Ectodermal cell (in vitro differentiated cells): ENCODE measurements around the gene GORASP1.

ENCODE experiments used
- H3K27ac ChIP-seq: 2 replicates; pipeline ENCODE4 v1.7.0; 2013; ENCODE audit warnings: mild to moderate bottlenecking, low read depth, low read length; ENCODE audit not compliant: insufficient read depth, poor library complexity, severe bottlenecking
- H3K27me3 ChIP-seq: 2 replicates; pipeline ENCODE4 v1.7.0; 2013; ENCODE audit warnings: mild to moderate bottlenecking, low read length; ENCODE audit not compliant: insufficient read depth, control insufficient read depth, poor library complexity, severe bottlenecking
- H3K36me3 ChIP-seq: one replicate; pipeline ENCODE4 v1.7.0; 2013; ENCODE audit warnings: low read length; ENCODE audit not compliant: control insufficient read depth, insufficient read depth
- H3K4me1 ChIP-seq: one replicate; pipeline ENCODE4 v1.7.0; 2013; ENCODE audit warnings: low read length; ENCODE audit not compliant: control insufficient read depth, insufficient read depth
- H3K4me3 ChIP-seq: 2 replicates; pipeline ENCODE4 v1.7.0; 2013; ENCODE audit warnings: low read depth, low read length, control low read depth; ENCODE audit not compliant: insufficient read depth
- H3K9me3 ChIP-seq: 2 replicates; pipeline ENCODE4 v1.7.0; 2013; ENCODE audit warnings: mild to moderate bottlenecking, low read length, moderate library complexity; ENCODE audit not compliant: control insufficient read depth
- WGBS, 2 experiments: methylation state at CpG; one replicate each; pipeline ENCODE4 v1.1.7; 2013; ENCODE audit warnings: missing lambda C conversion rate in 2 of 2; 5-methylcytosine and 5-hydroxymethylcytosine counted together

GORASP1 gene

GRCh38 chr3:39124876-39125840, 17.7 kb upstream of the GORASP1 start:
- no peaks in the 10 kb centered on the region for H3K9me3 ChIP-seq
- no peaks in the 10 kb centered on the region for H3K36me3 ChIP-seq
- H3K27me3 ChIP-seq, result no peaks in the 10 kb centered on the region
- 79 to 82% methylated on average over 5 of the region's 5 CpGs for WGBS, 2 experiments
- H3K4me3 ChIP-seq, result no peak overlapping the region
- no peak overlapping the region for H3K27ac ChIP-seq
- H3K4me1 ChIP-seq, result no peaks in the 10 kb centered on the region

GRCh38 chr3:39122813-39123212, 15.4 kb upstream of the GORASP1 start:
- H3K27me3 ChIP-seq, result no peaks in the 10 kb centered on the region
- WGBS, 2 experiments, result 90 to 92% methylated on average over 1 of the region's 1 CpG
- H3K9me3 ChIP-seq, result no peaks in the 10 kb centered on the region
- H3K27ac ChIP-seq, result no peak overlapping the region
- H3K4me3 ChIP-seq, result no peak overlapping the region
- H3K36me3 ChIP-seq, result no peaks in the 10 kb centered on the region
- no peaks in the 10 kb centered on the region for H3K4me1 ChIP-seq

GRCh38 chr3:39121621-39122020, 14.2 kb upstream of the GORASP1 start:
- Histone ChIP-seq H3K27me3 (no peaks in the 10 kb centered on the region), H3K4me3 (no peak overlapping the region), H3K9me3 (no peaks in the 10 kb centered on the region), H3K36me3 (no peaks in the 10 kb centered on the region), H3K27ac (no peak overlapping the region), H3K4me1 (no peaks in the 10 kb centered on the region)
- WGBS, 2 experiments, result 89 to 100% methylated on average over 1 to 2 of the region's 2 CpGs

- Histone ChIP-seq H3K27ac (no peak overlapping the region), H3K4me1 (no peaks in the 10 kb centered on the region), H3K9me3 (no peaks in the 10 kb centered on the region), H3K27me3 (no peaks in the 10 kb centered on the region), H3K36me3 (no peaks in the 10 kb centered on the region), H3K4me3 (no peak overlapping the region)
- 75 to 82% methylated on average over 5 of the region's 5 CpGs for WGBS, 2 experiments
These were observed 11.7 kb upstream of the GORASP1 start for GRCh38 chr3:39118931-39119660.

DNA sequence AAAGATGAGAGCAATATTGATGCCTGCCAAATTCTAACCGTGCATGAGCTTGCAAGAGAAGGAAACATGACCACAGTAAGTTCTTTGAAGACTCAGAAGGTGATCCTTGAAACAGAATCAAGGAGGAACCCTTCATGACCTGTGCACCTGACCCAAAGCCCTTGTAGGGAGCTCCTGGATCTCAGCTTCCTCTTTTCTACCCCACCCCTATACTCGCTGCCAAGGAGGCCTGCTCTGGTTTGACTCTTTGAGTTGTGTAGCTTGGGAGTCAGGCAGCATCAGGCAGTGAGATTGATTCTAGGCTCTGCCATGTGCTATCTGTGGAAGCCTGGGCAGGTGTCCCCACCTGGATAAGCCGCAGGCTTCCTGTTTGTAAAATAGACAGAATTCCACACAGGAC, 10.7 kb upstream of the GORASP1 start:
- WGBS, 2 experiments, result 88 to 90% methylated on average over 3 of the region's 3 CpGs

DNA sequence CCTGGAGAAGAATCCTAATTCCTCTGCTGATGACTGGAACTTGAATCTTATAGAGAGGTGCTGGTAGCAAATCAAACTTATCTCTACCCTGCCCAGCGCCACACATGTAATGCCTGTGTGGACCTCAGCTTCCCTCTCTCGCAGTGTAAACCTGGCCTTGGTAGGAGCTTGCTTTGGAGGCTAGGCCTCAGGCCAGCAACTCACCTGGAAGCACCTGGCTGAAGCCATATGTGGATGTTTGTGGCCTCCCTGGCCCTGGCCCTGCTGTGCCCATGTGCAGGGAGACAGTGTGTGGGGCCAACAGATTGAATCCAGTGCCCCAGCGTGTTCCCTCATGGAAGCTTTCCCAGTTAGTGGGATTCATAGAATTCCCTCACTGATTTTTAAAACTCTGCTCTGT, 8.4 kb upstream of the GORASP1 start:
- Histone ChIP-seq H3K4me3 (no peak overlapping the region), H3K9me3 (no peaks in the 10 kb centered on the region), H3K4me1 (no peaks in the 10 kb centered on the region), H3K27ac (no peak overlapping the region), H3K36me3 (no peaks in the 10 kb centered on the region), H3K27me3 (no peaks in the 10 kb centered on the region)
- 92 to 94% methylated on average over 3 of the region's 3 CpGs for WGBS, 2 experiments

More for the DNA sequence above, 10.7 kb upstream of the GORASP1 start:
- Histone ChIP-seq H3K4me3 (no peak overlapping the region), H3K9me3 (no peaks in the 10 kb centered on the region), H3K4me1 (no peaks in the 10 kb centered on the region), H3K36me3 (no peaks in the 10 kb centered on the region), H3K27me3 (no peaks in the 10 kb centered on the region), H3K27ac (no peak overlapping the region)

GRCh38 chr3:39114456-39114855, 7.0 kb upstream of the GORASP1 start:
- Histone ChIP-seq H3K27ac (no peak overlapping the region), H3K4me3 (no peak overlapping the region), H3K27me3 (no peaks in the 10 kb centered on the region), H3K9me3 (no peaks in the 10 kb centered on the region), H3K4me1 (no peaks in the 10 kb centered on the region), H3K36me3 (no peaks in the 10 kb centered on the region)
- WGBS, 2 experiments, result 82 to 84% methylated on average over 5 of the region's 5 CpGs

DNA sequence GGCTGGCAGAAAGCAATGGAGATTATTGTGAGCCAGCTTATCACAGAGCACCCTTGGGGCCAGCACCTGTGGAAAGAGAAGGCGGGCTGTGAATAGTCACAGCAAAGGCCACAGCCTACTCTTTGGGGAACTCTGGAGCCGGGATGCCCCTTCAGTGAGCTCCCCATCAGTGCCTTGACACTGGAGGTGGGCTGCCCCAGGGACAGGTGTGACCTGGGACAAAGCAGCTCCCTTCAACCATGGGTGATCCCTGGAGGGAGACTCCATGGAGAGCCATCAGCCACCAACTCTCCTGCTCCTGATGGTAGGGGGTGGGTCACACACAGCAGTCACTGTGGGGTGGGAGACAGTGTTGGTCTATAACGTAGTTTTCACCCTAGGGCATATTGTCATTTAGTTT, 5.9 kb upstream of the GORASP1 start:
- Histone ChIP-seq H3K36me3 (no peaks in the 10 kb centered on the region), H3K4me3 (no peak overlapping the region), H3K9me3 (no peaks in the 10 kb centered on the region), H3K27me3 (peaks cover 5% of the 10 kb centered on the region), H3K27ac (no peak overlapping the region), H3K4me1 (no peaks in the 10 kb centered on the region)
- 89 to 95% methylated on average over 3 of the region's 3 CpGs for WGBS, 2 experiments

GRCh38 chr3:39112535-39112934, 5.1 kb upstream of the GORASP1 start:
- peaks cover 5% of the 10 kb centered on the region for H3K27me3 ChIP-seq
- H3K27ac ChIP-seq, result no peak overlapping the region
- no peaks in the 10 kb centered on the region for H3K9me3 ChIP-seq
- H3K36me3 ChIP-seq, result no peaks in the 10 kb centered on the region
- no peak overlapping the region for H3K4me3 ChIP-seq
- H3K4me1 ChIP-seq, result no peaks in the 10 kb centered on the region
- 92 to 94% methylated on average over 2 of the region's 2 CpGs for whole genome bisulfite sequencing, 2 experiments

DNA sequence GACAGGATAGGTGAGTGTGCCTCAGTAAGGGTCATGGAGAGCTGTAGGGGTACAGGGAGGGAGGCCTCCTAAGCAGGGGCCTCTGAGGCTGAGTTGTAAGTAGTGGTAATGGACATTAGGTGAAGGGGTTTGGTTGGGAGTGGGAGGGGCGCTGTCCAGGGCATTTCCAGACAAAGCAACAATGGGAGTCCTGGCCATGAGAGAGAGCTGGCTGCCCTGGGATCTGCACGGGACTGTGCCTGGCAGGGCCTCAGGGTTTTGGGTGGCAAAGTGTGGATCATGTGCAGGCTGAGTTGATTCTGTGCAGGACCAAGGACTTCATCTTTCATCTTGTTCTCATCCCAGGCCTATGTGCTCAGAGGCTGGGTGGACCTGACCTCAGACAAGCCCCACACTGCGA, 4.7 kb upstream of the GORASP1 start:
- Histone ChIP-seq H3K4me1 (no peaks in the 10 kb centered on the region), H3K4me3 (no peak overlapping the region), H3K36me3 (no peaks in the 10 kb centered on the region), H3K9me3 (no peaks in the 10 kb centered on the region), H3K27me3 (peaks cover 5% of the 10 kb centered on the region), H3K27ac (no peak overlapping the region)
- WGBS, 2 experiments, result 92 to 93% methylated on average over 3 of the region's 3 CpGs
